ENCODE results near the gene TMEM270. TPM values are rescaled to one million over a fixed set of nuclear protein-coding genes. Genes with fewer than 3 reads are reported as not detected.

The TMEM270 gene
- total and polyA plus RNA-seq, 2 experiments from 2014 or later: not detected

- H3K9me3 ChIP-seq (ENCODE audit: low read depth): no peaks in the 10 kb centered on the region
- H3K36me3 ChIP-seq: no peaks in the 10 kb centered on the region
- no peak overlapping the region for H3K27ac ChIP-seq
- H3K4me1 ChIP-seq (ENCODE audit: low read depth): peaks cover 3% of the 10 kb centered on the region
- H3K27me3 ChIP-seq: peaks cover 10% of the 10 kb centered on the region
- DNase-seq (ENCODE audit: low read depth in 1 of 2, low spot score in 1 of 2): no peak
- TF ChIP-seq CTCF (IDR thresholded peaks at IDR 0.05; ENCODE audit: low read depth, low read length): no peak
- H3K4me3 ChIP-seq: no peak overlapping the region
These were observed 8.5 kb upstream of the TMEM270 start for GRCh38 chr7:73852500-73852899.

DNA sequence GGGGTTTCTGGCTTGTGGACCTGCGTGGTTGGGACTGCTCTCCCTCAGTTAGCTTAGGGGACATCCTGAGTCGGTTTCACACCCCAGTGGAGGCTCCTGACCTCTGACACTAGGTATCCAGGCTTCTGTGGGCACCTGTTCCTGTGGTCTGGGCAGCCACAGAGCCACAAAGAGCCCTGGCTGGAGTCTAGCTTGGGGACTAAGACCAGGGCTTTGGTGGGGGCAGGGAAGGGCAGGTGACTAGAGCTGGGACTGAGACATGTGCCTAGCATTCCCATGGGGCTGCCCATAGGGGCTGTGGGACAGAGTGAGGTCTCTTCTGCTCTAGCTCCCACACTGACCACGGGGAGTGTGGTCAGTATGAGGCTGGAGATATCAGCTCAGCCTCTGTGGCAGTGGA is 4.0 kb upstream of the TMEM270 start:
- DNase-seq (ENCODE audit: low read depth in 1 of 2, low spot score in 1 of 2): no peak
- Histone ChIP-seq H3K4me3 (no peak overlapping the region), H3K4me1 (ENCODE audit: low read depth) (peaks cover 3% of the 10 kb centered on the region), H3K27ac (no peak overlapping the region), H3K27me3 (peaks cover 16% of the 10 kb centered on the region), H3K36me3 (no peaks in the 10 kb centered on the region), H3K9me3 (ENCODE audit: low read depth) (no peaks in the 10 kb centered on the region)
- no peak for TF ChIP-seq CTCF (IDR thresholded peaks at IDR 0.05; ENCODE audit: low read depth, low read length)

GRCh38 chr7:73858807-73859206 is 2.2 kb upstream of the TMEM270 start:
- Histone ChIP-seq H3K27me3 (peaks cover 16% of the 10 kb centered on the region), H3K4me3 (no peak overlapping the region), H3K9me3 (ENCODE audit: low read depth) (no peaks in the 10 kb centered on the region), H3K4me1 (ENCODE audit: low read depth) (no peaks in the 10 kb centered on the region), H3K27ac (no peak overlapping the region), H3K36me3 (no peaks in the 10 kb centered on the region)
- no peak for DNase-seq (ENCODE audit: low read depth in 1 of 2, low spot score in 1 of 2)
- no peak for TF ChIP-seq CTCF (IDR thresholded peaks at IDR 0.05; ENCODE audit: low read depth, low read length)

DNA sequence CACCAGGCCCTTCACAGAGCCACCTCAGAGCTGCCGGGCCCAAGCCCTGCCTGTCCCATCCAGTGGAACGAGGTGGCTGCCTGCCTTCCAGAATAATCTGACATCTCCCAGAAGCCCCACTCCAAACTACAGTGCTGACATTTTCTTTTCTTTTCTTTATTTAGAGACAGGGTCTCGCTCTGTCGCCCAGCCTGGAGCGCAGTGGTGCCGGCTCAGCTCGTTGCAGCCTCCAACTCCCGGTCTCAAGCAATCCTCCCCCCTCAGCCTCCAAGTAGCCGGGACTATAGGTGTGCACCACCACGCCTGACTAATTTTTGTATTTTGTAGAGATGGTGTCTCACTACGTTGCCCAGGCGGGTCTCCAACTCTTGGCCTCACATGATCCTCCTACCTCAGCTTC is 346 bp downstream of the TMEM270 start:
- no peak overlapping the region for H3K27ac ChIP-seq
- no peaks in the 10 kb centered on the region for H3K4me1 ChIP-seq (ENCODE audit: low read depth)
- peaks cover 13% of the 10 kb centered on the region for H3K27me3 ChIP-seq
- no peak overlapping the region for H3K4me3 ChIP-seq
- no peak for DNase-seq (ENCODE audit: low read depth in 1 of 2, low spot score in 1 of 2)
- H3K36me3 ChIP-seq: no peaks in the 10 kb centered on the region
- TF ChIP-seq CTCF (IDR thresholded peaks at IDR 0.05; ENCODE audit: low read depth, low read length): no peak
- no peaks in the 10 kb centered on the region for H3K9me3 ChIP-seq (ENCODE audit: low read depth)

GRCh38 chr7:73864981-73865711 is 4.2 kb downstream of the TMEM270 start:
- Histone ChIP-seq H3K4me3 (no peak overlapping the region), H3K27me3 (no peaks in the 10 kb centered on the region), H3K36me3 (no peaks in the 10 kb centered on the region), H3K27ac (no peak overlapping the region), H3K4me1 (ENCODE audit: low read depth) (peaks cover 9% of the 10 kb centered on the region), H3K9me3 (ENCODE audit: low read depth) (no peaks in the 10 kb centered on the region)
- no peak for TF ChIP-seq CTCF (IDR thresholded peaks at IDR 0.05; ENCODE audit: low read depth, low read length)
- no peak for DNase-seq (ENCODE audit: low read depth in 1 of 2, low spot score in 1 of 2)
